H54 (cell line): ENCODE results near the gene ELL3.
A peak's percentile ranks its signal among the peaks of the same experiment; 100 is the strongest.

Experiments
- DNase-seq: peaks from one replicate; pipeline ENCODE4 v3.0.0; 2011; ENCODE audit warnings: low spot score, mixed read lengths; ENCODE audit not compliant: insufficient read length
- FAIRE-seq: peaks from 3 replicates; lab custom pipeline; 2011; peaks lifted over from hg19 to GRCh38; lab: Jason Lieb, UNC
- POLR2A ChIP-seq: IDR thresholded peaks from 2 replicates; pipeline ENCODE4 v1.6.1; 2011; ENCODE audit warnings: low read depth, mild to moderate bottlenecking, low read length

ELL3 gene

DNA sequence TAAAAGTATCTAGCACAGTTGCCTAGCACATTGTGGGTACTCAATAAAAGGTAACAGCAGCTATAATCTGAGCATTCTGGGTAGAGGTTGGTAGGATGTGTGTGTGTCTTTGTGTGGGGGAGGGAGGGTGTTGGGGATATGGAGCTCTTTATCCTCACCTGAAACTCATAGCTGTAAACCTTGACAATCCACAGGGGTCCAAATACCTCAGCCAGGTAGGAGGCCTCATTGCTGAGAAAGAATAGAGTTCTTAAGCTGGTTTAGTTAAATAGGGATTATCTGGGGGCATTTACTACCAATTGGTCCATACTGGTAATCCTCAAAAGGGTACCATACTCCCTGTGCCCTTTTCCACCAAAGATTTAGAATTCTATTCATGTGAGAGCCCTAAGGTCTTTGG, 19.2 kb upstream of the ELL3 start:
- FAIRE-seq (no peak), DNase-seq (no peak)
- TF ChIP-seq POLR2A: no peak

GRCh38 chr15:43795197-43795596, 18.4 kb upstream of the ELL3 start:
- DNase-seq (no peak), FAIRE-seq (no peak)
- TF ChIP-seq POLR2A: no peak

DNA sequence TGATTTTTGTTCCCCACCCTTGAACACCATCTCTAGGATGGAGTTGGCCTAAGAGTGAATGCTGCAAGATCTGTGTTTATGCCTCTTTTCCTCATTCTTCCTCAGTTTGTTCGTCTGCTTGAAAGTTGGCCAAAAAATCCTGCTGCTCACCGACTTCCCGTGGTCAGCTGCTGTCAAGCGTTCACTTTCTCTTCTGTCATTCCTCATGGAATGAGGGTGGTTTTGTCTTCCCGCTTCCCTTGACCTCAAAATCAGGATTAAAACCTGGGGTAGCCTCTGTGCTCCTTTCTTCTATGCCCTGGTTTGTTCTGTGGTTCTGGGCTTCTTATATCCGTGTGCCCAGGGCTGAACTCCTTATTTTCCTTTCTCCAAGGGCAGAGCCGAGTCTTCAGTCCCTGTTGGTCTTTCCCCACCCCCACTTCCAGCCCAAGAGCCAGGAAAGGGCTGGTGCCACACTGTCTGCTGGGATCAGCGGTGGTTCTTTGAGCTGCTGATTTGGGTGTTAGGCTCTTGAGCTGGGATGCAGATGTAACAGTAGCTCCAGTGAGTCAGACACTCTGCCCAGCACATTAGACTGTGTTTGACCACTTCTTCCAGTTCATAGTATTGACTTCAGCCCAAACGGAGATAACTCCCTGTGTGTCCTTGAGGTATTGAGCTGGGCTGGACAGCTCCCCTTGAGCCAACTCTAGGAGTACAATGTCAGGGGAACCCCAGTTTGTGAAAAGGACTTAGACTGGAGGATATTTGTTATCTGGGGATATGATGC, 17.7 kb upstream of the ELL3 start:
- DNase-seq (no peak), FAIRE-seq (no peak)
- TF ChIP-seq POLR2A: no peak

- FAIRE-seq: no peak
- no peak for TF ChIP-seq POLR2A
- DNase-seq: no peak
These were observed 16.9 kb upstream of the ELL3 start for GRCh38 chr15:43793647-43794046.

DNA sequence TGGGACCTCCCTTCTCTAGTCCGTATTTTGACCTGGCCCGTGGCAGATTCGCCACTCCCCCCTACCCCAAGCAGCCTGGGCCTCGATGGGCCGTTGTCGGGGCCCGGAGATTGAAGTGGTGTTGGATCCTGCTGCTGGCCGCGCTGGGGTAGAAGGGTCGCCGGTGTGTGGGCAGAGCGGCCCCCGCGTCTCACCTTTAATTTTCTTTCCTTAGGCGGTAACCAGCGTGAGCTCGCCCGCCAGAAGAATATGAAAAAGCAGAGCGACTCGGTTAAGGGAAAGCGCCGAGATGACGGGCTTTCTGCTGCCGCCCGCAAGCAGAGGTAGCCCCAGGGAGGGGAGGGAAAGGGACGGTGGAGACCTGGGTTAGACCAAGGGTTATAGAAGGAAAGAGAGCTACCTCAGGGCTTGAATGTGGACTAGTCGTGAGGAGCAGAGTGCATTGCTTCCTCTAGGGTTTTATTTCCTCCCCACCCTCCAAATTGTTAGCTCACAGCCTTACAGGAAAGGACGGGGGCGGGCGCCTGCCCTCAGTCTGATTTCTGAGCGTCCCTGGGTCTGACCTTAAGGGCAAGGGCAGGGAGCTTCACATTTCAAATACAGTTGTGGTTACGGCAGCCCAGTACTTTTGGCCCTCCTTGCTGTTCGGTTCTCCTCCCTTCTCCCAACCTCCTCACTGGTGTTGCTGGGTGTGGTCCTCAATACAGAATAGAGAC, 16.2 kb upstream of the ELL3 start:
- no peak for FAIRE-seq
- no peak for DNase-seq
- TF ChIP-seq POLR2A: no peak

- FAIRE-seq (peak; percentile 76), DNase-seq (peak; percentile 97)
- peak; percentile 95 for TF ChIP-seq POLR2A
These were observed 15.4 kb upstream of the ELL3 start, which contains the start of gene SERF2 for GRCh38 chr15:43791993-43792760. Gene SERF2 (plus strand): TSS chr15:43792320. CDS start chr15:43792377, 57 bp downstream.

GRCh38 chr15:43789409-43789808, 12.6 kb upstream of the ELL3 start:
- FAIRE-seq: no peak
- DNase-seq: no peak
- TF ChIP-seq POLR2A: no peak

DNA sequence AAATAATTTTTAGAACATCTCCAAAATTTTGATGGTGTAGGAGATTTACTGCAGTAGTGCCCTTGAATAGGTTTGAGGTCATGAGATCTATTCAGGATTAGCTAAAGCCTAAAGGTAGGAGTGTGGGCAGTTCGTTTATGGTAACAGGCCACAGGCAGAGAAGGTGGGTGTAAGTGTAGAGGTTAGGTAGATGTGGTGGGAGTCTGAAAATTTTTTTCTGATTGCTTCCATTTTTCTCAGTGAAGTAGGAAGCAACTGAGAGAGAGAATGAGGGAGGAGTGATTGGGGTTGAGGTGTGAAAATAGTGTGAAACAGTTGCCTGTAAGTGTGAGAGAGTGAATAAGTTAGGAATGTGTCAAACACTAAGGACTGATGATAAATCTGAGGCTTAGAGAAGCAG, 2.2 kb upstream of the ELL3 start:
- DNase-seq (no peak), FAIRE-seq (no peak)
- no peak for TF ChIP-seq POLR2A

DNA sequence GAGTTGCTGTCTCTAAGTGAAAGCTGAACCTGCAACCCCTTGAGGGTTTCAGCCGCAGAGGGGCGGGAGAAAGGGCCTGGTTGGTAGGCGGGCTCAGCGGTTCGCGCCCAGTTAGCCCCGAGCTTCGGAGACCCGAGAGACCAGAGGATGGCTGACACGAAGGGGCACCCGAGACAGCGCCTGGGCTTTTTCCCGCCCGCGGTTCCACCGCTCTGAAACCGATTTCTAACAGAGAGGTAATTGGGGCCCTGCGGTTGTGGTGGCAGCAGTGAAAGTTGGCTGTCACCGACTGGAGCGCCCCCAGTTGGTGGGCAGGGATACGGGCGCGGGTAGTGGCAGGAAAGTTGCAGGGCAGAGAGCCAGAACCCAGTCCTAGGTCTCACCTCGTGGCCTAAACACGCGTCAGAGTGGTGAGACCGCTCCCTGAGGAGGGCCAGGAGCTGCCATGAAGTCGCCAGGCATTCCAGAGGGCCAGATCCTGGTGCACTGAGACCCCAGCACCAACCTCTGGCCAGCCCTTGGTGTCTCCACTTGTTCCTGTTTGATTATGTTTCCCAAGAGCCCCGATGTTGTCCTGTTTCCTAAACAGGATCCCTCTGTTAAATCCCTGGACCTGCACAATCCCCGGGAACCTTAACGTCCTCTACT, 625 bp upstream of the ELL3 start:
- DNase-seq (peak; percentile 65), FAIRE-seq (no peak)
- TF ChIP-seq POLR2A: 0 out of 2 replicates have a peak, but pooled peaks have one; percentile 9

DNA sequence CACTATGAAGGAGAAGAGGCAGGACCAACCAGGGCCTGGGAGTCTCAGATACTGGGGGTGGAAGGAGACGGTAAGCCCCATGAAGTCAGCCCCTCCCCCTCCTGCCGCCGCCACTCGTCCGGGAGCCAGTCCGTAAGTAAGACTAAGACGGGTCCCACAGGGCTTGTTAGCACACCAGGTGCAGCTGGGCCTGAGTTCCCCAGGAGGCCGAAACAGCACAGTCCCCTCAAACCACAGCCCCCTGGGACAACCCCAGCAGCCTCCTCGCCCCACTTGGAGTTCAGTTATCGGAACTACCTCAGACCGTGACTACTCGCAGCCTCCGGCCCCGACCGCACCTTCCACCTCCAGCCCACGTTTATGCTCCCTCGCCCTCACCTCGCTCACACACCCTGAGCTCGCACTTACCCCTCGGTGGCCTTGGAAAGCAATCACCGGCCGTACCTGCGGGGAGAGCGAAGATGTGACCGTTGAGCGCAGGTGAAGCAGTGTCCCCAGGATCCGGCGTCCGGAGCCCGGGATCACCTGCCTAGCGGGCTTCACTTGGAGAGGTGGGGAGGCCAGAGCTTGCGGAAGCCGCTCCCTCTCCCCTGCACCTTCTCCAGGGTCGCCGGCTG, 557 bp downstream of the ELL3 start:
- TF ChIP-seq POLR2A: no peak
- FAIRE-seq: no peak
- DNase-seq: no peak

GRCh38 chr15:43775411-43775965, 1.3 kb downstream of the ELL3 start:
- TF ChIP-seq POLR2A: no peak
- DNase-seq (no peak), FAIRE-seq (peak; percentile 43)

DNA sequence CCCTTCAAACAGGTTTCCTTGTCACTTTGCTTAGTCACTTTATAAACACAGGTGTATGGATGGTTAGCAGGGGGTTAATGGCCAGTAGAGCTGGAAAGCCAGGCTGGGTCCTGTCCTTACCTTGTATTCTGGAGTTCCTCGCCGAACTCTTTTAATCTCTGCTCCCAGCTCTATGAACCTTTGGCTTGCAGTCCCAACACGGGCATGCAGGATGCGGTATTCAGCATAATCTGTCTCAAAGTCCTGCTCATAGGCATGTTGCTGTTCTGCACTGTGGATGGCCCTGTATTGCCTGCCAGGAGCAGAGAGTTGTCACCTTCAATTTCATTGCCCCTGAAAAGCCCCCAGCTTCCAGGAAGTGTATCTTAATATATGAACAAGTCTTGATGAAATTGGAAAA, 2.7 kb downstream of the ELL3 start:
- FAIRE-seq: no peak
- TF ChIP-seq POLR2A: no peak
- no peak for DNase-seq

DNA sequence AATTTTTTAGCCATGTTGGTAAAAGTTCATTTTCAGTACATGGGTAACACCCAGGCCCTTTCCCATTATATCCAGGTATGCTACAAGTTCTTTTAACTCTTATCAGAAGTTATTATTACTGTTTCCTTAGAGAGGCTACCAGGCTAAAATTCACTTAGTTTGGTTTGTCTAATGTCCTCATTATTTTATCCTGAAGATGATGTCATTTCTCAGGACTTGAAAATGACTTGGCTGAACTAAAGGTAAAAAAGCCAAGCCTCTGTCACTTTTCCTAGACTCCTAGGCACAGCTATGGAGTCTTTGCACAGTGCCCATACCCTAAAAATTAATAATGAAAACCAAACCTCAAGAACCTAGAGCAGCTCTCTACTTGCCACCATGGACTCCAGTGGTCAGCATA, 4.1 kb downstream of the ELL3 start:
- FAIRE-seq: no peak

More for the DNA sequence above, 4.1 kb downstream of the ELL3 start:
- no peak for TF ChIP-seq POLR2A
- no peak for DNase-seq
